ENCODE results near the gene TASOR.

TASOR gene

DNA sequence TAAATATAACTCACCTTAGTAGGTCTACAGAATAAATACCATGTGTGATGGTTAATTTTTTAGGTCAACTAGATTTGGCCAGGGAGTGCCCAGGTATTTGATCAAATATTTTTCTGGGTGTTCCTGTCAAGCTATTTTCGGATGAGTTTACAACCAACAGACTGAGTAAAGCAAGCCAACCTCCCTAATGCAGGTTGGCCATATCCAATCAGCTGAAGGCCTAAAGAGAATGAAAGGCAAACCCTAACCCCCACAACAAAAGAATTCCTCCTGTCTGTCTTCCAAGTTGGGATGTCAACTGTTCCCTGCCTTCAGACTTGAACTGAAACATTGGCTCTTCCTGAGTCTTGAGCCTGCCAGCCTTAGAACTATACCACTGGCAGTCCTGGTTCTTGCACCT, 28.6 kb downstream of the TASOR start:
- Mint-ChIP-seq H3K27ac (no peak overlapping the region), H3K36me3 (peaks cover 72% of the 10 kb centered on the region), H3K4me1 (peaks cover 12% of the 10 kb centered on the region), H3K9me3 (no peaks in the 10 kb centered on the region), H3K4me3 (no peak overlapping the region), H3K27me3 (no peaks in the 10 kb centered on the region)
- ATAC-seq = no peak

DNA sequence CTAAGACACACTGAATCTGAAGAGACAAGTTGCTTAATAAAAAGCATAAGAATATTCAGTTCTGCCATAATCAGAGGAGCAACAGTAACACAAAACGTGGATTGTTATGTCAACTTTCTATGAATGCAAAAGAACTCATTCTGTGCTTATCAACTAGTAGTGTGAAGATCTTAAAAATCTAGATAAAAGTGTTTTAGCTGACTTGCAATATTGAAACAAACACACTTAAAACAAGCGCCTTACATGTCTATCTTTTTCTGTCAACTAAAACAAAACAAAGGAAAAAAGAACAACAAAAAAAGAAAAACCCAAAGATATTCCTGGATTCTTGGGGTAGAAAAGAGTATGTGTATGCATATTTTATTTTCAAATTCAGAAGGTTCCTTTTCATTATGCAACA, 37.7 kb downstream of the TASOR start:
- Mint-ChIP-seq H3K27ac (no peak overlapping the region), H3K4me3 (no peak overlapping the region), H3K9me3 (no peaks in the 10 kb centered on the region), H3K27me3 (no peaks in the 10 kb centered on the region), H3K4me1 (peaks cover 19% of the 10 kb centered on the region), H3K36me3 (peaks cover 49% of the 10 kb centered on the region)
- ATAC-seq = no peak

- Mint-ChIP-seq H3K27me3 (no peaks in the 10 kb centered on the region), H3K4me1 (no peaks in the 10 kb centered on the region), H3K4me3 (no peak overlapping the region), H3K9me3 (no peaks in the 10 kb centered on the region), H3K36me3 (peaks cover 28% of the 10 kb centered on the region), H3K27ac (no peak overlapping the region)
- ATAC-seq = no peak
These were observed 49.2 kb downstream of the TASOR start for GRCh38 chr3:56633602-56634535.
